Mesendoderm (in vitro differentiated cells): ENCODE measurements around the gene KCNK5.
A peak's percentile ranks its signal among the peaks of the same experiment; 100 is the strongest.

Experiments
- DNase-seq: peaks from one replicate; pipeline ENCODE4 v3.0.0; 2013
- H2AK5ac ChIP-seq: 2 replicates; pipeline ENCODE4 v1.6.1; 2013; ENCODE audit warnings: low read length, inconsistent platforms
- H2BK120ac ChIP-seq: 2 replicates; pipeline ENCODE4 v1.6.1; 2013; ENCODE audit warnings: low read depth, mild to moderate bottlenecking, low read length, moderate library complexity, mixed read lengths
- H2BK15ac ChIP-seq: replicated peaks from 2 replicates; pipeline ENCODE4 v1.6.1; 2013; ENCODE audit warnings: low read depth, mild to moderate bottlenecking, moderate library complexity
- H2BK5ac ChIP-seq: 2 replicates; pipeline ENCODE4 v1.6.1; 2013; ENCODE audit warnings: low read length, inconsistent platforms
- H3K18ac ChIP-seq: 2 replicates; pipeline ENCODE4 v1.6.1; 2013; ENCODE audit warnings: mild to moderate bottlenecking, low read length, mixed read lengths
- H3K23ac ChIP-seq: one replicate; pipeline ENCODE4 v1.6.1; 2013; ENCODE audit warnings: low read length
- H3K27ac ChIP-seq: 2 replicates; pipeline ENCODE4 v1.5.1; 2013; ENCODE audit warnings: low read depth, mild to moderate bottlenecking, inconsistent platforms, low read length, moderate library complexity
- H3K27me3 ChIP-seq: 2 replicates; pipeline ENCODE4 v1.6.1; 2013; ENCODE audit warnings: low read length, control low read depth, mild to moderate bottlenecking, inconsistent platforms; ENCODE audit not compliant: insufficient read depth, poor library complexity
- H3K36me3 ChIP-seq: 2 replicates; pipeline ENCODE4 v1.6.1; 2013; ENCODE audit warnings: low read length, inconsistent platforms; ENCODE audit not compliant: control insufficient read depth, insufficient read depth
- H3K4ac ChIP-seq: one replicate; pipeline ENCODE4 v1.6.1; 2013; ENCODE audit warnings: low read depth, mild to moderate bottlenecking, low read length, moderate library complexity
- H3K4me1 ChIP-seq: 2 replicates; pipeline ENCODE4 v1.6.1; 2013; ENCODE audit warnings: low read depth, low read length, inconsistent platforms; ENCODE audit not compliant: control insufficient read depth
- H3K4me2 ChIP-seq: 2 replicates; pipeline ENCODE4 v1.6.1; 2013; ENCODE audit warnings: low read length
- H3K4me3 ChIP-seq: 2 replicates; pipeline ENCODE4 v1.5.1; 2013; ENCODE audit warnings: mild to moderate bottlenecking, low read length
- H3K56ac ChIP-seq: one replicate; pipeline ENCODE4 v1.6.1; 2013; ENCODE audit warnings: low read length
- H3K79me1 ChIP-seq: 2 replicates; pipeline ENCODE4 v1.6.1; 2013; ENCODE audit warnings: low read length, inconsistent platforms
- H3K79me2 ChIP-seq: 2 replicates; pipeline ENCODE4 v1.6.1; 2013; ENCODE audit warnings: mild to moderate bottlenecking, low read length; ENCODE audit not compliant: control insufficient read depth, insufficient read depth
- H3K9ac ChIP-seq: 2 replicates; pipeline ENCODE4 v1.6.1; 2013; ENCODE audit warnings: low read length, inconsistent platforms
- H4K5ac ChIP-seq: one replicate; pipeline ENCODE4 v1.6.1; 2013; ENCODE audit warnings: low read length
- H4K8ac ChIP-seq: one replicate; pipeline ENCODE4 v1.6.1; 2013; ENCODE audit warnings: low read depth, mild to moderate bottlenecking, control low read depth, low read length, moderate library complexity
- WGBS: extraction: QIAGEN DNeasy Blood & Tissue Kit; methylation state at CpG from one replicate; pipeline ENCODE4 v1.1.7; 2013; ENCODE audit warnings: low lambda C conversion rate, missing lambda C conversion rate; ENCODE audit not compliant: insufficient coverage; ENCODE audit errors: extremely low coverage; 5-methylcytosine and 5-hydroxymethylcytosine counted together

Gene KCNK5

GRCh38 chr6:39208223-39208739 is 21.0 kb downstream of the KCNK5 start:
- Histone ChIP-seq H3K27ac (no peak overlapping the region), H3K27me3 (no peaks in the 10 kb centered on the region), H3K4me1 (peaks cover 32% of the 10 kb centered on the region)

GRCh38 chr6:39207416-39208222 is 21.7 kb downstream of the KCNK5 start:
- H2BK15ac ChIP-seq = no peak overlapping the region
- H3K4ac ChIP-seq = peak overlapping the region; percentile 17
- H3K79me2 ChIP-seq = peaks cover 28% of the 10 kb centered on the region
- H2BK120ac ChIP-seq = no peak overlapping the region
- no peak overlapping the region for H2AK5ac ChIP-seq
- H3K4me2 ChIP-seq = no peak overlapping the region
- H2BK5ac ChIP-seq = no peak overlapping the region
- H4K8ac ChIP-seq = no peak overlapping the region
- H3K79me1 ChIP-seq = peaks cover 29% of the 10 kb centered on the region
- no peak overlapping the region for H3K9ac ChIP-seq
- no peak overlapping the region for H3K18ac ChIP-seq
- no CpG with 5 or more reads among the region's 8 CpGs for WGBS
- H3K27ac ChIP-seq = no peak overlapping the region
- H3K4me1 ChIP-seq = peaks cover 33% of the 10 kb centered on the region
- H3K36me3 ChIP-seq = no peaks in the 10 kb centered on the region
- DNase-seq = no peak
- H3K4me3 ChIP-seq = no peak overlapping the region
- H3K23ac ChIP-seq = no peak overlapping the region
- H4K5ac ChIP-seq = no peak overlapping the region
- no peak overlapping the region for H3K56ac ChIP-seq
- no peaks in the 10 kb centered on the region for H3K27me3 ChIP-seq

More at GRCh38 chr6:39208223-39208739, 21.0 kb downstream of the KCNK5 start:
- DNase-seq = no peak
- H3K4ac ChIP-seq = no peak overlapping the region
- H3K56ac ChIP-seq = no peak overlapping the region
- H2AK5ac ChIP-seq = no peak overlapping the region
- no peak overlapping the region for H2BK5ac ChIP-seq
- no peak overlapping the region for H3K4me3 ChIP-seq
- H2BK15ac ChIP-seq = no peak overlapping the region
- no peak overlapping the region for H3K23ac ChIP-seq
- peaks cover 30% of the 10 kb centered on the region for H3K79me1 ChIP-seq
- peak overlapping the region; percentile 16 for H3K18ac ChIP-seq
- no CpG with 5 or more reads among the region's 6 CpGs for WGBS
- no peak overlapping the region for H4K5ac ChIP-seq
- no peaks in the 10 kb centered on the region for H3K36me3 ChIP-seq
- H4K8ac ChIP-seq = no peak overlapping the region
- H3K4me2 ChIP-seq = no peak overlapping the region
- H3K79me2 ChIP-seq = peaks cover 29% of the 10 kb centered on the region
- H3K9ac ChIP-seq = no peak overlapping the region
- no peak overlapping the region for H2BK120ac ChIP-seq

GRCh38 chr6:39206250-39206721 is 23.0 kb downstream of the KCNK5 start:
- Histone ChIP-seq H3K79me1 (peaks cover 34% of the 10 kb centered on the region), H3K4ac (peak overlapping the region; percentile 19), H2BK120ac (no peak overlapping the region), H4K8ac (no peak overlapping the region), H4K5ac (no peak overlapping the region), H3K79me2 (peaks cover 31% of the 10 kb centered on the region), H3K27ac (no peak overlapping the region), H3K23ac (no peak overlapping the region), H2BK5ac (no peak overlapping the region), H3K56ac (peak overlapping the region; percentile 50), H2BK15ac (no peak overlapping the region), H3K18ac (no peak overlapping the region), H2AK5ac (no peak overlapping the region), H3K9ac (no peak overlapping the region), H3K27me3 (no peaks in the 10 kb centered on the region), H3K4me3 (no peak overlapping the region), H3K4me2 (no peak overlapping the region), H3K4me1 (peaks cover 33% of the 10 kb centered on the region), H3K36me3 (no peaks in the 10 kb centered on the region)
- DNase-seq = peak; percentile 59
- no CpG with 5 or more reads among the region's 10 CpGs for WGBS

GRCh38 chr6:39204646-39205244 is 24.5 kb downstream of the KCNK5 start:
- Histone ChIP-seq H2BK120ac (no peak overlapping the region), H3K27me3 (no peaks in the 10 kb centered on the region), H3K79me1 (peaks cover 29% of the 10 kb centered on the region), H3K27ac (no peak overlapping the region), H2AK5ac (no peak overlapping the region), H2BK5ac (no peak overlapping the region), H3K23ac (no peak overlapping the region), H3K4ac (no peak overlapping the region), H3K9ac (no peak overlapping the region), H3K4me1 (peaks cover 28% of the 10 kb centered on the region), H3K4me2 (no peak overlapping the region), H3K36me3 (no peaks in the 10 kb centered on the region), H3K4me3 (no peak overlapping the region), H2BK15ac (no peak overlapping the region), H4K8ac (no peak overlapping the region), H3K79me2 (peaks cover 27% of the 10 kb centered on the region), H3K18ac (no peak overlapping the region), H4K5ac (no peak overlapping the region), H3K56ac (no peak overlapping the region)
- WGBS = no CpG with 5 or more reads among the region's 8 CpGs
- peak; percentile 57 for DNase-seq

- H3K4me2 ChIP-seq = no peak overlapping the region
- no peak overlapping the region for H2BK120ac ChIP-seq
- peaks cover 32% of the 10 kb centered on the region for H3K79me1 ChIP-seq
- no peak overlapping the region for H3K18ac ChIP-seq
- H2BK15ac ChIP-seq = no peak overlapping the region
- no peaks in the 10 kb centered on the region for H3K36me3 ChIP-seq
- H3K27ac ChIP-seq = no peak overlapping the region
- H2BK5ac ChIP-seq = no peak overlapping the region
- peaks cover 28% of the 10 kb centered on the region for H3K79me2 ChIP-seq
- no peak overlapping the region for H4K5ac ChIP-seq
- no peak overlapping the region for H3K4me3 ChIP-seq
- H3K4me1 ChIP-seq = peaks cover 22% of the 10 kb centered on the region
- H4K8ac ChIP-seq = no peak overlapping the region
- no peak overlapping the region for H3K4ac ChIP-seq
- no peaks in the 10 kb centered on the region for H3K27me3 ChIP-seq
- H3K23ac ChIP-seq = no peak overlapping the region
- H3K9ac ChIP-seq = no peak overlapping the region
- no peak for DNase-seq
- H3K56ac ChIP-seq = peak overlapping the region; percentile 36
- no CpG with 5 or more reads among the region's 4 CpGs for WGBS
- H2AK5ac ChIP-seq = no peak overlapping the region
Observed at GRCh38 chr6:39204160-39204495, 25.1 kb downstream of the KCNK5 start.
